Measurements from ENCODE around the gene HNF1A. TPM values are rescaled to one million over a fixed set of nuclear protein-coding genes. Genes with fewer than 3 reads are reported as not detected.

Gene HNF1A
- total RNA-seq, 4 donors from 2014 or later = not detected

DNA sequence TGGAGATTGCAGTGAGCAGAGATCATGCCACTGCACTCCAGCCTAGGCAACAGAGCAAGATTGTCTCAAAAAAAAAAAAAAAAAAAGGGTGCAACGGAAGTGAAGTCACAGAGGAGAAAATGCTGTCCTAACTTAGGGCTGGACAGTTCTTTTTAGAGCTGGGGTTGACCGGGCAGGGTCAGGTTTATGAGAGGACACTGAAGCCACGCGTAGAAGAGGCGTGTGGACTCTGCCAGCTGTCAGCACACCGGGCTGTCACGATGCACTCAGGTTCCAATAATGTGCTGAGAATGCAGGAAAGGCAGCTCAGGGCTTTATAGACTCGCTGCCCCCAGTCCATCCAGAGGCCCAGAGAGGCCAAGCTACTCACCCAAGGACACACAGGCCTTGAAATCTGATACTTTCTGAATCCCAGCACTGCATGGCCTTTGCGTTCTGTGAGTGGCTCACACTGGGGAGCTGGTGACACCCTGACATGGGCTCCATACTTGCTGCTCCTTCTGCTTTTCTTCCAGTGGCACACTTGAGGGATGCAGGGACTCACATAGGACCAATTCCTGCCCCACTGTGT is 45.3 kb upstream of the HNF1A start:
- TF ChIP-seq, protein P1, sequence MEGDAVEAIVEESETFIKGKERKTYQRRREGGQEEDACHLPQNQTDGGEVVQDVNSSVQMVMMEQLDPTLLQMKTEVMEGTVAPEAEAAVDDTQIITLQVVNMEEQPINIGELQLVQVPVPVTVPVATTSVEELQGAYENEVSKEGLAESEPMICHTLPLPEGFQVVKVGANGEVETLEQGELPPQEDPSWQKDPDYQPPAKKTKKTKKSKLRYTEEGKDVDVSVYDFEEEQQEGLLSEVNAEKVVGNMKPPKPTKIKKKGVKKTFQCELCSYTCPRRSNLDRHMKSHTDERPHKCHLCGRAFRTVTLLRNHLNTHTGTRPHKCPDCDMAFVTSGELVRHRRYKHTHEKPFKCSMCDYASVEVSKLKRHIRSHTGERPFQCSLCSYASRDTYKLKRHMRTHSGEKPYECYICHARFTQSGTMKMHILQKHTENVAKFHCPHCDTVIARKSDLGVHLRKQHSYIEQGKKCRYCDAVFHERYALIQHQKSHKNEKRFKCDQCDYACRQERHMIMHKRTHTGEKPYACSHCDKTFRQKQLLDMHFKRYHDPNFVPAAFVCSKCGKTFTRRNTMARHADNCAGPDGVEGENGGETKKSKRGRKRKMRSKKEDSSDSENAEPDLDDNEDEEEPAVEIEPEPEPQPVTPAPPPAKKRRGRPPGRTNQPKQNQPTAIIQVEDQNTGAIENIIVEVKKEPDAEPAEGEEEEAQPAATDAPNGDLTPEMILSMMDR (IDR thresholded peaks at IDR 0.05) = no peak
- Histone ChIP-seq H3K9me3 (no peaks in the 10 kb centered on the region), H3K4me1 (peaks cover 7 to 8% of the 10 kb centered on the region in 2 donors), H3K36me3 (no peaks in the 10 kb centered on the region), H3K27ac (no peak overlapping the region), H3K4me3 (replicated peaks in 1 of 3) (no peak overlapping the region), H3K27me3 (no peaks in the 10 kb centered on the region)
- no peak for DNase-seq
- intact Hi-C loops (cut with DNase I) = no loop called here
- WGBS, 2 donors = 76 to 80% methylated on average over 9 of the region's 9 CpGs

DNA sequence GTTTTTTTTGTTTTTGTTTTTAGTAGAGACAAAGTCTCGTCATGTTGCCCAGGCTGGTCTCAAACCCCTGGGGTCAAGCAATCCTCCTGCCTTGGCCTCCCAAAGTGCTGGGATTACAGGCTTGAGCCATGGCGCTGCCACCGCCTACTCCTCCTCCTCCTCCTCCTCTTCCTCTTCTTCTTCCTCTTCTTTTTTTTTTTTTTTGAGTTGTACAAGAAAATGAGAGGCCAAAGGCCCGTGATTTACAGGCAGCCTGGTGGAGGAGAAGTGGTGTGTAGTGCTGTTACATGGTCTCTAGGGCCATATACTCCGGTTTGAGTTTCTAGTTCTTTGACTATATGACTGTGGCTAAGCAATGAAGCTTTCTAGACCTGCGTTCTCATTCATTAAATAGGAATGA is 44.6 kb upstream of the HNF1A start:
- TF ChIP-seq, protein P1 (IDR thresholded peaks at IDR 0.05) = no peak
- TF ChIP-seq POLR2A (IDR thresholded peaks at IDR 0.05) = no peak
- intact Hi-C loops (cut with DNase I) = no loop called here
- Histone ChIP-seq H3K9me3 (no peaks in the 10 kb centered on the region), H3K27ac (no peak overlapping the region), H3K27me3 (no peaks in the 10 kb centered on the region), H3K4me3 (replicated peaks in 1 of 3) (no peak overlapping the region), H3K4me1 (peaks cover 7% of the 10 kb centered on the region in 2 donors), H3K36me3 (no peaks in the 10 kb centered on the region)
- WGBS, 2 donors = 79 to 84% methylated on average over 6 of the region's 6 CpGs
- no peak for DNase-seq

DNA sequence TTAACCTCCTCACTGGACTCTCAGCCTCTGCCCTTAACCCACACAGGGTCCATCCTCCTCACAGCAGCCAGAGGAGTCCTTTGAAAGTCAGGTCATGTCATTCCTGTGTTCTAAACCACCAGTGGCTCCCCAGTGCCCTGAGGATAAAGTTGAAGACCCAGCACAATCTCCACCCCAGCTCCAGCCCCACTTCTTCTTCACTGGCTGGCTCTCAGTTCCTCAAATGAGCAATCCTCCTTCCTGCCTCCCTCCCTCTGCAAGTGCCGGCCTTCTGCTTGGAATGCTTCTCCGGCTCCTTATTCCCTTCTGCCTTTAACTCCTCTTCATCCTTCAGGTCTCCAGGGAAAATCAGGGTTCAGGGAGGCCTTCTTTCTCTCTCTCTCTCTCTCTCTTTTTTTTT is 42.1 kb upstream of the HNF1A start:
- DNase-seq = no peak
- TF ChIP-seq POLR2A (IDR thresholded peaks at IDR 0.05) = no peak
- TF ChIP-seq, protein P1 (IDR thresholded peaks at IDR 0.05) = no peak
- no peak overlapping the region for H3K27ac ChIP-seq

DNA sequence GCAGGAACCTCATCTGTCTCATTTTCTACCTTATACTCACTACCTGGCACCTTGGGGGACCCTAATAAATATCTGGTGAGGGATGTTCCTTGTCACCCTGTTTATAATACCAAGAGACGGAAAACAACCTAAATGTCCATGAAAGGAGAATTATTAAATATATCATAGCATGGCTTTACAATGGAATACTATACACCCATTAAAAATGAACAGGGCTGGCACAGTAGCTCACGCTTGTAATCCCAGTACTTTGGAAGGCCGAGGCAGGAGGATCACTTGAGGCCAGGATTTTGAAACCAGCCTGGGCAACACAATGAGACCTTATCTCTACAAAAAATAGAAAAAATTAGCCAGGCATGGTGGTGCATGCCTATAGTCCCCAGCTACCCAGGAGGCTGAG is 39.8 kb upstream of the HNF1A start:
- Histone ChIP-seq H3K4me1 (no peaks in the 10 kb centered on the region), H3K27me3 (no peaks in the 10 kb centered on the region), H3K36me3 (no peaks in the 10 kb centered on the region), H3K9me3 (no peaks in the 10 kb centered on the region), H3K27ac (no peak overlapping the region), H3K4me3 (replicated peaks in 1 of 3) (no peak overlapping the region)
- DNase-seq = no peak
- 83 to 92% methylated on average over 3 of the region's 3 CpGs for WGBS, 2 donors
- intact Hi-C loops (cut with DNase I) = no loop called here
- no peak for TF ChIP-seq POLR2A (IDR thresholded peaks at IDR 0.05)
- TF ChIP-seq, protein P1 (IDR thresholded peaks at IDR 0.05) = no peak

More for the DNA sequence above, 42.1 kb upstream of the HNF1A start:
- H3K4me1 ChIP-seq = no peaks in the 10 kb centered on the region
- H3K4me3 ChIP-seq (replicated peaks in 1 of 3) = no peak overlapping the region
- H3K36me3 ChIP-seq = no peaks in the 10 kb centered on the region
- WGBS, 2 donors = 56 to 58% methylated on average over 2 of the region's 2 CpGs
- intact Hi-C loops (cut with DNase I) = no loop called here
- H3K9me3 ChIP-seq = no peaks in the 10 kb centered on the region
- H3K27me3 ChIP-seq = no peaks in the 10 kb centered on the region

DNA sequence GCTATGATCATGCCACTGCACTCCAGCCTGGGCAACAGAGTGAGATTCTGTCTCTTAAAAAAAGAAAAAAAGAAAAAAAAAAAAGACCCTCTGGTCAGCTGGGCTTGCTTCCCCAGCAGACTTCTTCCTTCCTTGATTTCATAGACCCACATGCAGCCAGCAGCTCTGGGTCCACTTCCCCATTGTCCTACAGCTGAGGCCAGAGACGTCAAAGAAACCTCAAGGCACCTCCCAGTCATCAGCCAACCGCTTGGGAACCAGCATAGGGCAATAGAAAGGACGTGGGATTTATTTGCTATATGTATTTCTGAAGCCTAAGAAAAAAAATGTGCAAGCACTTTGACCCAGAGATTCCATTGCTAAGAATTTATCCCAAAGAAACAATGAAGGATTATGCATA is 38.8 kb upstream of the HNF1A start:
- Histone ChIP-seq H3K36me3 (no peaks in the 10 kb centered on the region), H3K9me3 (no peaks in the 10 kb centered on the region), H3K4me1 (no peaks in the 10 kb centered on the region), H3K27ac (no peak overlapping the region), H3K27me3 (no peaks in the 10 kb centered on the region), H3K4me3 (replicated peaks in 1 of 3) (no peak overlapping the region)
- WGBS, 2 donors = 44 to 51% methylated on average over 3 of the region's 3 CpGs
- intact Hi-C loops (cut with DNase I) = no loop called here
- TF ChIP-seq, protein P1 (IDR thresholded peaks at IDR 0.05) = no peak
- no peak for TF ChIP-seq POLR2A (IDR thresholded peaks at IDR 0.05)
- no peak for DNase-seq
